GM18858 (cell line): ENCODE data around the gene SLC11A1.

Experiments used
- ATAC-seq: cut with Tn5 transposase; IDR thresholded peaks from one replicate; pipeline ENCODE4 v1.9.1; 2021; ENCODE audit not compliant: unreplicated experiment

Gene SLC11A1

DNA sequence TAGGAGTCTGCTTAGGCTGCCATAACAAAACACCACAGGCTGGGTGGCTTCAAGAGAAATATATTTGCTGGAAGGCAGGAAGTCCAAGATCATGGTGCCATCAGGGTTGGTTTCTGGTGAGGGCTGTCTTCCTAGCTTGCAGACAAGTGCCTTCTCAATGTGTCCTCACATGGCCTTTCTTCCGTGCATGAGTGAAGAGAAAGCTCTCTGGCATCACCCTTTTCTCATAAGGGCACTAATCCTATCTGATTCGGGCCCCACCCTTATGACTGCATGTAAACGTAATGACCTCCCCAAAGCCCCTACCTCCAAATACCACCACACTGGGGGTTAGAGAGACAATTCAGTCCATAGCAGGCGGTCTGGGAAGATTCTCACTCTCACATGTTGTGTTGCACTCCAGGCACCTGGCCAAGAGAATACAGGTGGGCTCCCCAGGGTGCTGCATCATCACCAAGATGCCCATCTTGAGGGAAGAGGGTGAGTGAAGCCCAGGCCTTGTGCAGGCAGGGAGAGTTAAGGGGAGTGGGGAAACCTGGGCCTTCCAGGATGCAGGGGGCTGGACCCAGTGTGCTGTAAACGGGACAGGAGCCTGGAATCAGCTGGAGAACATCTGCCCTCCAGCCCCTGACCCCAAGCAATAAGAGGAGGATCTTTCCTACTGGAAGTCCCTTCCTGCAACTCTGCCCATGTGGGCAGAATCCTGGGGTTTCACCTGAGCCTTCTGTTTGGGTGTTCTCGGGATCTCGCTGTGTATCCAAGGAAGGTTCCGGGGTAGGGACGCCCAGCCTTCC lies 15.3 kb upstream of the SLC11A1 start:
- no peak for ATAC-seq

DNA sequence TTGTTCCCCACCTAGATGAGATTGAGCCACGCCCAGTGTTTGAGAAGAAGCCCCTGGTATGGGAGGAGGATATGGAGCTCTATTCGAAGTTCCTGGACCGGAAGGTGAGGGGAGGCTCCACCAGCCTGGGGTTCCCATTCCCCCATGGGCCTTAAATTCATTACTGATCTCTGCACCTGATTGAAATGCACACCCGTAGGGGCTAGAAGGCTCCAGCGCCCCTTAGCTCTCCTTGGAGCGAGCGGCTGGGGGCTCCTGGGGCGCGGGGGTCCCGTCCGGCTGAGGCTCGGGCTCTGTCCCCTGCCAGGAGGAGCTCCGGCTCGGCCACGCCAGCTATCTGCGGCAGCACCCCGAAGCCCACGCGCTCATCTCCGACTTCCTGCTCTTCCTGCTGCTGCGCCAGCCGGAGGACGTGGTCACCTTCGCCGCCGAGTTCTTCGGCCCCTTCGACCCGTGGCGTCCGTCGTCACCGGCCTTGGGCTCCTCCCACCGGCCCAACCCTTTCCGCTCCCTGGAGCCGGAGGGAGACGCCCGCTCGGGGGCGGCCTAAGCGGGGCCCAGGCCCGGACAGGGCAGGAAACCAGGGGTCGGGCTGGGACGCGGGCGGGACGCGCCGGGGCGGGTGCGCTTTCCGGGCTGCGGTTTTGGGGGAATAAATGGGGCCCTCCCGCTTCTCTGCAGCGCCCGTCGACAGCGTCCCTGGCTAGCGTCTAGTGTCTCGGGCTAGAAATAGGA lies 14.5 kb upstream of the SLC11A1 start:
- ATAC-seq: peak; percentile 84

DNA sequence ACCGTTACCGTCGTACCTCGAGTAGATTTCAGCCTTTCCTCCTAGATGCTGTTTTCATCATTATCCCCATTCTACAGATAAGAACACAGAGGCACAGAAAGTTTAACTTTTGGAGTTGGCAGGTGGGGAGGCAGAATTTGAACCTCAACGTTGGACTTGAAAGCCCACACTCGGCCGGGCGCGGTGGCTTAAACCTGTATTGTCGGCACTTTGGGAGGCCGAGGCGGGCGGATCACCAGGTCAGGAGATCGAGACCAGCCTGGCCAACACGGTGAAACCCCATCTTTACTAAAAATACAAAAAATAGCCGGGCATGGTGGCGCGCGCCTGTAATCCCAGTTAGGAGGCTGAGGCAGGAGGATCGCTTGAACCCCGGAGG lies 13.9 kb upstream of the SLC11A1 start:
- no peak for ATAC-seq

DNA sequence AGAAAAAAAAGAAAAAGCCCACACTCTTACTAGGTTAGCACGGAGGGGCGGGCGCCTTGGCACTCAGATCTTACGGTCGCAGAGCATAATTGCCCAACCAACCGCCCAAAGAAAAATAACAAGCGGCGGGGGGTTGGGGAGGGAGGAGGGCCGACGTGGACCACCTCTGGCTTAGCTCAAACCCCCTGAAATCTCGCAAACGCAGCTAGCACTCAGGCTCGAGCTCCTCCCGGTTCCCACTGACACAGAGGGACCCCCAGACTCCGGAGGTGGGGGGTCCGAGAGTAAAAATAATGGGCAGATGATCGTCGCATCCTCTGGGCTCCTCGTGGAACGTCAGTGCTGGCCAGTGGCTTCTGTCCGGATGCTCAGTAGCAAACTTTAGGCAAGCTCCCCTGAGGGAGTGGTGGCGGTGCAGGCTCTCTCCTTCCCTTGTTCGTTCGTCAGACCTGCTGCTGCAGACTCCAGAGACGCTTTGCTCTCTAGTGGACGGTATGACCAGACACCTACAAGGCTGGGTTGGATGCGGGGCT lies 13.4 kb upstream of the SLC11A1 start:
- no peak for ATAC-seq

DNA sequence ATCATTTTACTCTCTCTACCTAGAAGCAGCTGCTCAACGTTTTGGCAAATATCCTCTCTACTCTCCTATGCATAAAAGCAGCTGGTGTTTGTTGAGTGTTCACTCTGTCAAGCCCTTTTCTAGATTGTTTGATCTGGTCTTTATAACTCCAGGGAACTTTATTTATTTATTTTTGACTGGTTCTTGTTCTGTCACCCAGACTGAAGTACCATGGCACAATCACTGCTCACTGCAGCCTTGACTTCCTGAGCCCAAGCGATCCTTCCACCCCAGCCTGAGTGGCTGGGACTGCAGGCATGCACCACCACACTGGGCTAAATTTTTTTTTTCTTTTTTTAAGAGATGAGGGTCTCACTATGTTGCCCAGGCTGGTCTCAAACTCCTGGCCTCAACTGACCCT lies 12.7 kb upstream of the SLC11A1 start:
- ATAC-seq: no peak

DNA sequence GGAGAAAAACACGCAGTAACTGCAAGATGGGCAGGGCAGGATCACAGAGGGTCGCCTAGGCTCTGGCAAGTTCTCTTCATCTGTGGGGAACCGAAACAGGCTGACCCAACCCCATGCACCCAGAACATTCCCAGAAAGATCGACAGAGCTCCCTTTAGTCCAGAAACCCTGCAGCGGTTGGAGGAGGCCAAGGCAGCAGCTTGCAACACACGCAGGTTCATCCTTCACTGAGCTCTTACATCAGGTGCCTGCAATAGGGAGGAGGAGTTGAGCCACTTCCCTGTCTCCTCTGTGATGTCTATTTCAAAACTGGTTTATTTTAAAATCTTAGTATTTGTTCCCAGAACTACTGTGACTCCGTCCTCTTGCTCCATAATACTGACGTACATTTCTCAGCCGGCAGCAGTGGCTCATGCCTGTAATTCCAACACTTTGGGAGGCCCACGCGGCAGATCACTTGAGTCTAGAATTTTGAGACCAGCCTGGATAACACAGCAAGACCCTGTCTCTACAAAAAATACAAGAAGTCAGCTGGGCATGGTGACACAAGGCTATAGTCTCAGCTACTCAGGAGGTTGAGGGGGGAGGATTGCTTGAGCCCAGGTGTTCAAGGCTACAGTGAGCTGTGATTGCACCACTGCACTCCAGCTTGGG lies 11.5 kb upstream of the SLC11A1 start:
- ATAC-seq: no peak

DNA sequence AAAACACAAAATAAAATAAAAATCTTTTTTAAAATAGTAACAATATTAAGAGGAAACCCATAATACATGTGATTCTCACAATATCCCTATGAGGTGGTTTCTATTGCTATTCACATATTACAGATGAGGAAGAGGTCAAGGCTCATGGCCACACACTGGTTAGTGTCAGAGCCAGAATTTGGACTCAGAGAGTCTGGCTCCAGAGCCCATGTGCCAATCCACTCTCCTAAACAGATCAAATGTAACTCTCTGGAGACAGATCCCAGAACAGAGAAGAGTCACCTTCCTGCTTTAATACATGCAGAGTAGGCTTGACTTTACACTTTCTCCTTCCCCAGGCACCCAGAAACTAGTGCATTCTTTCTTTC lies 10.1 kb upstream of the SLC11A1 start:
- no peak for ATAC-seq

DNA sequence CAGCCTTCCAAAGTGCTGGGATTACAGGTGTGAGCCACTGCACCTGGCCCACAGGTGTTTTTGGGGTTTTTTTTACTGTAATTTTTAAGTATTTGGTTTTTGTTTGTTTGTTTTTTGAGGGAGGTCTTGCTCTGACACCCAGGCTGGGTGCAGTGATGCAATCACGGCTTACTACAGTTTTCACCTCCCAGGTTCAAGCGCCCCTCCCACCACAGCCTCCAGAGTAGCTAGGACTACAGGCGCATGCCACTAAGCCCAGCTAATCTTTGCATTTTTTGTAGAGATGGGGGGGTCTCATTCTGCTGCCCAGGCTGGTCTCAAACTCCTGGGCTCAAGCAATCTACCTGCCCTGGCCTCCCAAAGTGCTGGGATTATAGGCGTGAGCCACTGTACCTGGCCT lies 7.3 kb upstream of the SLC11A1 start:
- no peak for ATAC-seq

DNA sequence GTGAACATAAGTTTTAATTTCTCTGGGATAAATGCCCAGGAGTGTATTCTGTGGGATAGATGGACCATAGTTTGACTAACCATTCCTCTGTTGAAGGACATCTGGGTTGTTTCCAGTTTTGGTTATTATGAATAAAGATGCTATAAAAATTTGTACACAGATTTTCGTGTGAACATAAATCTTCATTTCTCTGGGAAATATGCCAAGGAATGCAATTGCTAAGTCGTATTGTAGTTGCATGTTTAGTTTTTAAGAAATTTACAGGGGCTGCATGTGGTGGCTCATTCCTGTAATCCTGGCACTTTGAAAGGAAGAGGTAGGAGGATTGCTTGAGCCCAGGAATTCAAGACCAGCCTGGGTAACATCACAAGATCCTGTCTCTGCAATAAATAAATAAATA lies 6.9 kb upstream of the SLC11A1 start:
- no peak for ATAC-seq

DNA sequence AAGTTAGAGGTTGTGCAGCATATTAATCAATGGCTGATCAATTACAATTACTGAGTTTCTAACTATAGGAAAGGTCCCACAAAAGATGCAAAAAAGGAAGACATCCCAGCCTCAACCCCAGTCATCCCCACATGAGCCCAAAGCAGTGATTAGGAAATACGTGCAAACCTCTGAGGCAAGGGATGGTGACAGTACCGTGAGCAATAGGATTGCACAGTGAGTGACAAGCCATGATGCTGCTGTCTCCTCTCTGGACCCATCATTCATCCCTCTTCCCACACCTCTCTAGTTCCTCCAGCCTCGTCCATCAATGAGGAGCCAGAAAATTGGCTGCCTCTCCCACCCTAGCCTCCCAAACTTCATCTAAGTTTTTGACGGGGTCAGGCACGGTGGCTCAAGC lies 4.0 kb upstream of the SLC11A1 start:
- ATAC-seq: no peak

DNA sequence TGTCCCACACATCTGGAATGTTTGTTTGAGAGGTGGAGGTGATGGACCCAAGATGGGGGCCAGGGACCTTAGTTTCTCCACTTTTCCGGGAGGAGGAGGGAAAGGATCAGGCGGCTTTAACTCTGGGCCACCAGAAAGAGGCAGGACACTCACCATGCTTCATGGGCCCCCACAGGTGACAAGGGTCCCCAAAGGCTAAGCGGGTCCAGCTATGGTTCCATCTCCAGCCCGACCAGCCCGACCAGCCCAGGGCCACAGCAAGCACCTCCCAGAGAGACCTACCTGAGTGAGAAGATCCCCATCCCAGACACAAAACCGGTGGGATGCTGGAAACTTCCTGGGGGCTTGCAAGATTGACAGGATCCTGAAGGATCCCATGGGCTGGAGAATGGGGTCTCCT lies 712 bp downstream of the SLC11A1 start:
- no peak for ATAC-seq

DNA sequence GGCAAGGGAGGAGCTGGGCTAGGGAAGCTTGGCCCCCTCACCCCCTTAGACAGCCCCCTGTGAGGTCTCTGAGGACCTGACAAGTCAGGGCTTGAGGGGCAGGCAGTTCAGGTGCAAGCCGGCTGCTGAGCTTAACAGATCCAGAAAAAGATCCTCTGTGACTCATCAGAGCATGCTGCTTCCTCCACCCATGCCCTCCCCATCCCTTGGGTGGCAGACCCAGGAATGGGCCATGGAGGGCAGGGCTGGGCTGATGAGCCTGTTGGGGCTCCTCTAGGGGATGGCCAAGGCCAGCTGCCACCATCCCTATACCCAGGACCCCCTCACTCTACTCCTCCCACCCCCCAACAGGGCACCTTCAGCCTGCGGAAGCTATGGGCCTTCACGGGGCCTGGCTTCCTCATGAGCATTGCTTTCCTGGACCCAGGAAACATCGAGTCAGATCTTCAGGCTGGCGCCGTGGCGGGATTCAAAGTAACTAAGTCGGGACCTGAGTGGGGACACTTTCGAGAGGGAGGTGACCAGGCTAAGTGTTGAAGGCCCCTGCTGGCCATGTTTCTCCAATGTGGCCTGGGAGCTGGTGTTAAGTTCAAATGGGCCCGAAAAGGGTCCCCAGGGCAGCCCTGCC lies 1.9 kb downstream of the SLC11A1 start:
- no peak for ATAC-seq

DNA sequence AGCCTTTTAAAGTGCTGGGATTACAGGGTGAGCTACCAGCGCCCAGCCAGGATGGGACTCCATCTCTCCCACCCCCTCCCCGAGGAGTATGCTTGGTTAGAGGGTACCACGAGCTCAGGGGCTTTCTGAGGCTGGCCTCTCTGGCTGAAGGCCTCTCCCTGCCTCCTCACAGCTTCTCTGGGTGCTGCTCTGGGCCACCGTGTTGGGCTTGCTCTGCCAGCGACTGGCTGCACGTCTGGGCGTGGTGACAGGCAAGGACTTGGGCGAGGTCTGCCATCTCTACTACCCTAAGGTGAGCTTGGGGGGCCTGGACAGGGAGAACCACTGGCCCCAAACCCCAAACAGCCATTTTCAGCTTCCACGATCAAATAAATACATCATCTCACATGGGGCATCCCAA lies 2.9 kb downstream of the SLC11A1 start:
- ATAC-seq: no peak

DNA sequence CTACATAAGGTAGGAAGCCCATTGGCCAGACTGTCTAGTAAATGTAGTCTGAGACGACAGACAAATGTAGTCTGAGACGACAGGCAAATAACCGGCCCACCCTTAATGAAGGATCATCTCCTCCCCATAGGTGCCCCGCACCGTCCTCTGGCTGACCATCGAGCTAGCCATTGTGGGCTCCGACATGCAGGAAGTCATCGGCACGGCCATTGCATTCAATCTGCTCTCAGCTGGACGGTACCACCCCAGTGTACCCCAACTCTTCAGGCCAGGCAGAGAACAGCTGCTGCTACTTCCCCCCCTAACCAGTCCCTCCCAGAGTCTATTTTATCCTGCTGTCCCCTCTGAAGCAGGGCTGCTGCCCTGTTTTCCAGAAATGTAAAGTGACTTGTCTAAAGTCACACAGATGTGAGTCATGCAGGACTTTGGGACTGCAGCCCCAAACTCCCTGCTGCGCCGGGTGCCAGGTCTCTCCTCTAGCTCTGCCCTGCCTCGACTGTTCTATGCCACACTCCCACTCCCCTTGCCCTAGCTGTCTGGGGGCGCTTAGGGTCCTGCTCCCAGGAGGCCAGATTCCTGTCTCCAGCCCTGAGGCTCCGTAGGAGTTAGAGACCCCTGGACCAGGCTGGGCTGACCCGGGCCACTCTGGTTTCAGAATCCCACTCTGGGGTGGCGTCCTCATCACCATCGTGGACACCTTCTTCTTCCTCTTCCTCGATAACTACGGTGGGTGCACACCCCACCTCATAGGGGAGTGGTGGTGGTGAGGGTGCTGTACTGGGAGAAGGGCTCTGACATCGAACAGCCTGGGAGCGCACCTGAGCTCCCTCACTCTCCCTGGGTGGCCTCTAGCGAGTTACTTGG lies 4.7 kb downstream of the SLC11A1 start:
- no peak for ATAC-seq

DNA sequence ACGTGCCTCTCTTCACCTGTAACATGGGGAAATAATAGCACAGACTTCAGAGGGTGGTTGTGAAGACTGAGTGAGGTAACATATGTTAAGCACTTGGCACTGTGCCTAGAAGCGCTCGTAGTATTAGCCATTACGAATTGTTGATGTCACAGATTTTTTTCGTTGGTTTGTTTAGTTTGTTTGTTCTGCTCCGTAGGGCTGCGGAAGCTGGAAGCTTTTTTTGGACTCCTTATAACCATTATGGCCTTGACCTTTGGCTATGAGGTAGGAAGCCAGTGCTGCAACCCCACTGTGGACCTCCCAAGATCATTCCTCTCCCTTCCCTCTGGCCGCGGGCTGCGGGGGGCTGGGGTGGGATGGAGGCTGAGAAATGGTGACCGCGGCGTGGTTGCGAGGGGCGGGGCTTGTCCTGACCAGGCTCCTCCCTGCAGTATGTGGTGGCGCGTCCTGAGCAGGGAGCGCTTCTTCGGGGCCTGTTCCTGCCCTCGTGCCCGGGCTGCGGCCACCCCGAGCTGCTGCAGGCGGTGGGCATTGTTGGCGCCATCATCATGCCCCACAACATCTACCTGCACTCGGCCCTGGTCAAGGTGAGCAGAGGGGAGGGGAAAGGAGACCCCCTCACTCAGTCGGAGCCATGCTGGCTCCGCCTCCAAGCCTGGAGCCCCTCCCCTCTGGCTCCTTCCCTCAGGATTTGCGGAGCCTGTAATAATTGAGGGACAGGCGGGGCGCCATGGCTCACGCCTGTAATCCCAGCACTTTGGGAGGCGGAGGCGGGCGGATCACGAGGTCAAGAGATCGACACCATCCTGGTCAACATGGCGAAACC lies 5.5 kb downstream of the SLC11A1 start:
- no peak for ATAC-seq

DNA sequence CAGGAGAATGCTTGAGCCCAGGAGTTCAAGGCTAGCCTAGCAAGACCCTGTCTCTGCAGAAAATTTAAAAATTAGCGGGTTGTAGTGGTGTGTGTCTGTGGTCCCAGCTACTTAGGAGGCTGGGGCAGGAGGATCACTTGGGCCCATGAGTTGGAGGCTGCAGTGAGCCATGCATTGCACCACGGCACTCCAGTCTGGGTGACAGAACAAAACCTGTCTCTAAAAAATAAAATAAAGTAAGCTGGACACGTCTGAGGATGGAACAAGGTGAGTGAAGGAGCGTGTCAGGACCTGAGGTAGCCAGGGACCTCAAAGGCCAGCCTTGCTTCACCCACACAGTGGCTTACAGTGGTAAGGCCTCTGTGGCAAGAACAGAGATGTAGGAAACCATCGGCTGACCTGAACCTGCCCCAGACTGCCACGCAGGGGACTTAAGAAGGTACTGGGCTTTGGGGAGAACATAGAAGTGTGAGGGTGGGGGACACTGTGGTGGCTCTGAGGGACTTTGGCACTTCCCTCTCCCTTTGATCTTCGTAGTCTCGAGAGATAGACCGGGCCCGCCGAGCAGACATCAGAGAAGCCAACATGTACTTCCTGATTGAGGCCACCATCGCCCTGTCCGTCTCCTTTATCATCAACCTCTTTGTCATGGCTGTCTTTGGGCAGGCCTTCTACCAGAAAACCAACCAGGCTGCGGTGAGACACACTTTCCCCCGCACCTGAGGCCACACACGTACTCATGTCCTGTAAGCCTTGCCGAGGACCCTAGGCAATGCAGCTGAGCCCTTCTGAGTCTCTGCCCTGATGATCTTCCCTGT lies 7.5 kb downstream of the SLC11A1 start:
- no peak for ATAC-seq

DNA sequence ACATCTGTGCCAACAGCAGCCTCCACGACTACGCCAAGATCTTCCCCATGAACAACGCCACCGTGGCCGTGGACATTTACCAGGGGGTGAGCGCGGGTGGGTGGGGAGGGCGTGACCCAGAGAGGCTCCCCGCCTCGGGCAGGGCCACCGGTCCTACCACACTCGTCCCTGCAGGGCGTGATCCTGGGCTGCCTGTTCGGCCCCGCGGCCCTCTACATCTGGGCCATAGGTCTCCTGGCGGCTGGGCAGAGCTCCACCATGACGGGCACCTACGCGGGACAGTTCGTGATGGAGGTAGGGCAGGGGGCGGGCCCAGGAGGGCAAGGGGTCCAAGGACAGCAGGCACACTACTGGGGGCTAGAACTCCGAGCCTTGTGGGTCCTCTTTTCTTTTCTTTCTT lies 9.1 kb downstream of the SLC11A1 start:
- ATAC-seq: no peak

DNA sequence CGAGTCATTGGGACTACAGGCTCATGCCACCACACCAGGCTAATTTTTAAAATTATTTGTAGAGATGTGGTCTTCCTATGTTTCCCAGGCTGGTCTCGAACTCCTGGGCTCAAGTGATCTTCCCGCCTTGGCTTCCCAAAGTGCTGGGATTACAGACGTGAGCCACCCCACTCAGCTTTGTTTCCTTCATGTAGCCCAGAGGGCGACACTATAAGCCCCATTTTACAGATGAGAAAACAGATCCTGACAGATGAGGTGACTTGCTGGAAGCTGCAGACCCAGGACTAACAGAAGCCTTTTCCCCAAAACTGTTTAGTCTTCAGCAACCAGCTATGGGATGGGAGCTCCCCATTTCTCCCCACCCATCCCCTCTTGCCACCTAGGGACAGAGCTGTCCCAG lies 10.4 kb downstream of the SLC11A1 start:
- ATAC-seq: no peak
